ENCODE data around the gene HTRA1. TPM values are rescaled to one million over a fixed set of nuclear protein-coding genes. Genes with fewer than 3 reads are reported as not detected.

Gene HTRA1
- total RNA-seq, 1 experiment from 2014 or later, result 32.8 TPM

- no peak for TF ChIP-seq POLR2AphosphoS5 (IDR thresholded peaks at IDR 0.05; ENCODE audit: low read depth, low read length)
- no peak for TF ChIP-seq SIN3A (IDR thresholded peaks at IDR 0.05; ENCODE audit: borderline replicate concordance, insufficient read depth, low read depth, low read length)
- no peak for TF ChIP-seq TCF7L2 (IDR thresholded peaks at IDR 0.05; ENCODE audit: low read depth, low read length)
- no peak for TF ChIP-seq REST (IDR thresholded peaks at IDR 0.05; ENCODE audit: insufficient read depth in 1 of 2, low read depth in 2 of 2, low read length in 1 of 2)
- no peak for TF ChIP-seq CTCF (IDR thresholded peaks at IDR 0.05)
- intact Hi-C loops (cut with micrococcal nuclease; ENCODE audit: unreplicated experiment) (no loop called here), in situ Hi-C loops (cut with HindIII; ENCODE audit: low pct_unique_long_range_greater_than_20kb, low sequenced_read_pairs) (no loop called here)
- no peaks in the 10 kb centered on the region for H3K4me1 ChIP-seq (ENCODE audit: control insufficient read depth, insufficient read depth, low read length)
- no TSS peak for BruUV-seq (replicated peaks)
- no peaks in the 10 kb centered on the region for H3K36me3 ChIP-seq (ENCODE audit: control insufficient read depth, insufficient read depth, low read length)
- CTCF ChIA-PET, result no interaction called here
- H3K4me3 ChIP-seq (ENCODE audit: low read depth in 2 of 2, low read length in 2 of 2), result no peak overlapping the region
- POLR2A ChIA-PET, result no interaction called here
- H3K9me3 ChIP-seq (ENCODE audit: control insufficient read depth, insufficient read depth, low read depth, low read length), result no peaks in the 10 kb centered on the region
- ATAC-seq (no peak), DNase-seq (ENCODE audit: low read depth, low spot score) (no peak)
- H3K27ac ChIP-seq (ENCODE audit: low read length), result no peak overlapping the region
- H3K27me3 ChIP-seq (ENCODE audit: control insufficient read depth, insufficient read depth, low read length), result no peaks in the 10 kb centered on the region
Measured at GRCh38 chr10:122508021-122508420, 46.7 kb downstream of the HTRA1 start.

GRCh38 chr10:122509323-122509722 lies 48.0 kb downstream of the HTRA1 start:
- no peaks in the 10 kb centered on the region for H3K4me1 ChIP-seq (ENCODE audit: control insufficient read depth, insufficient read depth, low read length)
- DNase-seq (ENCODE audit: low read depth, low spot score), result no peak
- no peak overlapping the region for H3K27ac ChIP-seq (ENCODE audit: low read length)
- H3K36me3 ChIP-seq (ENCODE audit: control insufficient read depth, insufficient read depth, low read length), result no peaks in the 10 kb centered on the region
- POLR2A ChIA-PET, result no interaction called here
- no peak for ATAC-seq
- no peak for TF ChIP-seq SIN3A (IDR thresholded peaks at IDR 0.05; ENCODE audit: borderline replicate concordance, insufficient read depth, low read depth, low read length)
- TF ChIP-seq TCF7L2 (IDR thresholded peaks at IDR 0.05; ENCODE audit: low read depth, low read length), result no peak
- TF ChIP-seq POLR2AphosphoS5 (IDR thresholded peaks at IDR 0.05; ENCODE audit: low read depth, low read length), result no peak
- no peak for TF ChIP-seq CTCF (IDR thresholded peaks at IDR 0.05)
- TF ChIP-seq REST (IDR thresholded peaks at IDR 0.05; ENCODE audit: insufficient read depth in 1 of 2, low read depth in 2 of 2, low read length in 1 of 2), result no peak
- in situ Hi-C loops (cut with HindIII; ENCODE audit: low pct_unique_long_range_greater_than_20kb, low sequenced_read_pairs), result no loop called here
- H3K9me3 ChIP-seq (ENCODE audit: control insufficient read depth, insufficient read depth, low read depth, low read length), result no peaks in the 10 kb centered on the region
- no peaks in the 10 kb centered on the region for H3K27me3 ChIP-seq (ENCODE audit: control insufficient read depth, insufficient read depth, low read length)
- BruUV-seq (replicated peaks), result no TSS peak
- intact Hi-C loops (cut with micrococcal nuclease; ENCODE audit: unreplicated experiment), result no loop called here
- H3K4me3 ChIP-seq (ENCODE audit: low read depth in 2 of 2, low read length in 2 of 2), result no peak overlapping the region
- CTCF ChIA-PET, result no interaction called here
